Gastrocnemius medialis (tissue), 4 donors: Measurements from ENCODE around the gene CCDC39. TPM values are rescaled to one million over a fixed set of nuclear protein-coding genes. Genes with fewer than 3 reads are reported as not detected.

Source experiments
- ATAC-seq, 2 donors: fragments of 150-250 bp; one replicate each; pipeline ENCODE4 v1.9.1; 2016
- DNase-seq, 2 donors: peaks; one replicate each; pipeline ENCODE4 v3.0.0-alpha.2; 2019
- H3K27ac ChIP-seq, 4 donors: fragments of 200-600 bp; sonication (generic); 1 replicate in 1 of 4; 2 replicates in 3 of 4; pipeline ENCODE4 v1.5.1; 2016 to 2018; ENCODE audit warnings: mild to moderate bottlenecking in 2 of 4, moderate library complexity in 1 of 4
- H3K27me3 ChIP-seq, 3 donors: fragments of 200-600 bp; sonication (generic) in 2 of 3; 1 replicate in 1 of 3; 2 replicates in 2 of 3; pipeline versions ENCODE4 v1.5.1 to v1.6.0; 2016 to 2019; ENCODE audit warnings: mild to moderate bottlenecking in 1 of 3, moderate library complexity in 1 of 3
- H3K36me3 ChIP-seq, 2 donors: fragments of 200-600 bp; sonication (generic) in 1 of 2; one replicate each; pipeline ENCODE4 v1.5.1; 2017 to 2018
- H3K4me1 ChIP-seq, 2 donors: fragments of 200-600 bp; sonication (generic) in 1 of 2; one replicate each; pipeline ENCODE4 v1.5.1; 2016 to 2017; ENCODE audit warnings: mild to moderate bottlenecking in 2 of 2
- H3K4me3 ChIP-seq, 4 donors: fragments of 200-600 bp; sonication (generic) in 3 of 4; 1 replicate in 1 of 4; 2 replicates in 3 of 4; pipeline ENCODE4 v1.5.1; 2016 to 2019; ENCODE audit warnings: mild to moderate bottlenecking in 2 of 4
- H3K9me3 ChIP-seq, 3 donors: fragments of 200-600 bp; sonication (generic) in 2 of 3; 1 replicate in 1 of 3; 2 replicates in 2 of 3; pipeline ENCODE4 v1.5.1; 2016 to 2019
- CTCF ChIP-seq, 5 experiments: fragments of 450-650 bp in 3 of 5; fragments of 200-600 bp in 2 of 5; sonication (generic) in 2 of 5; IDR thresholded peaks in 4 of 5; conservative IDR thresholded peaks in 1 of 5; 1 replicate in 4 of 5; 2 replicates in 1 of 5; pipeline ENCODE4 v1.5.1; 2016 to 2019; ENCODE audit warnings: antibody characterized with exemption in 5 of 5, mild to moderate bottlenecking in 3 of 5, moderate library complexity in 3 of 5
- POLR2A ChIP-seq, 2 donors: fragments of 450-650 bp; IDR thresholded peaks; one replicate each; pipeline ENCODE4 v1.6.1; 2017; ENCODE audit warnings: antibody characterized with exemption in 2 of 2, mild to moderate bottlenecking in 2 of 2, moderate library complexity in 2 of 2
- in situ Hi-C, 4 donors: fragments of 200-750 bp; cut with MboI; loops; one replicate each; pipeline versions ENCODE4 v1.15.0 to v1.8.0; 2017; ENCODE audit warnings: low sequenced_read_pairs in 4 of 4
- intact Hi-C: fragments of 100-400 bp; cut with DNase I; formaldehyde crosslinking; loops from one replicate; pipeline ENCODE4 v1.15.1; 2023; ENCODE audit warnings: low total_unique reads
- total RNA-seq, 4 donors: library from RNA; depleted of rRNA; stranded (reverse); fragments of >200 nt; gene quantifications; one replicate each; pipeline versions ENCODE4 v1.1.0 to v1.2.3, GENCODE V29; 2016

Gene CCDC39
- total RNA-seq, 4 donors from 2014 or later, result 1.0 to 1.2 TPM; not detected in 2

- intact Hi-C loops (no loop called here), in situ Hi-C loops (no loop called here)
- Histone ChIP-seq H3K27me3 (no peaks in the 10 kb centered on the region), H3K27ac (no peak overlapping the region), H3K9me3 (no peaks in the 10 kb centered on the region), H3K4me1 (no peaks in the 10 kb centered on the region), H3K36me3 (no peaks in the 10 kb centered on the region), H3K4me3 (no peak overlapping the region)
- ATAC-seq (no peak), DNase-seq (no peak)
- TF ChIP-seq CTCF (IDR thresholded peaks at IDR 0.05 in 4 of 5, conservative IDR thresholded peaks at IDR 0.05 in 1 of 5) (no peak), POLR2A (IDR thresholded peaks at IDR 0.05) (no peak)
Observed at GRCh38 chr3:180571831-180572598, 107.3 kb downstream of the CCDC39 start.

GRCh38 chr3:180570238-180570637, 109.1 kb downstream of the CCDC39 start:
- in situ Hi-C loops (no loop called here), intact Hi-C loops (no loop called here)
- H3K4me3 ChIP-seq, result no peak overlapping the region
- DNase-seq, result no peak
- no peak for ATAC-seq
- H3K9me3 ChIP-seq, result no peaks in the 10 kb centered on the region
- H3K36me3 ChIP-seq, result no peaks in the 10 kb centered on the region
- no peaks in the 10 kb centered on the region for H3K4me1 ChIP-seq
- no peak for TF ChIP-seq CTCF (IDR thresholded peaks at IDR 0.05 in 4 of 5, conservative IDR thresholded peaks at IDR 0.05 in 1 of 5)
- TF ChIP-seq POLR2A (IDR thresholded peaks at IDR 0.05), result no peak
- H3K27me3 ChIP-seq, result no peaks in the 10 kb centered on the region
- no peak overlapping the region for H3K27ac ChIP-seq

DNA sequence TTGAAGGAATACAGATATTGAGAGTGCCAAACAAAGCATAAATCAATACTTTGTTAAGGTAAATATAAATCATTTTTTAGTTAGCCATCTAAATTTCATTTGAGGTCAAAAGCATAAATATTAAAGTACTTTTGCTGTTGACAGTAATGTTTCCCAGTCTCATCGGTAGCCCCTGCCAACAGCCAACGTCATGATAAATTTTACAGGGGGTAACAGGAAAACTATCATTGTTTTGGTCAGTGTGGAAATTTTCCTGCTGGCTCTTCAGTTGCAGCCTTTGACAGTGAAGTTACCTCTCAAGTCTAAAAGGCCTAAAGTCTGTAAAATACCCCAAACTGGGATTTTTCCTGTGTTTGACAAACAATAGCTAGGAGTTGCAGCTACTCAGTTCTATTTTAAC, 114.6 kb downstream of the CCDC39 start:
- no peaks in the 10 kb centered on the region for H3K27me3 ChIP-seq
- no peaks in the 10 kb centered on the region for H3K9me3 ChIP-seq
- TF ChIP-seq CTCF (IDR thresholded peaks at IDR 0.05 in 4 of 5, conservative IDR thresholded peaks at IDR 0.05 in 1 of 5), result no peak
- TF ChIP-seq POLR2A (IDR thresholded peaks at IDR 0.05), result no peak
- intact Hi-C loops (no loop called here), in situ Hi-C loops (no loop called here)
- DNase-seq, result peak; percentile 5 to 16
- no peaks in the 10 kb centered on the region for H3K36me3 ChIP-seq
- H3K4me3 ChIP-seq, result no peak overlapping the region
- H3K4me1 ChIP-seq, result no peaks in the 10 kb centered on the region
- no peak overlapping the region for H3K27ac ChIP-seq
- no peak for ATAC-seq

Other genes with a start within 250 kb of the CCDC39 start
- gene TTC14, start 77.3 kb downstream of the CCDC39 start, total RNA-seq, result 10 to 100 TPM in 1 of 4 donors, 1 to 10 TPM in 3; 5.3 to 14.0 (median 8.8) TPM
- gene FXR1, start 233.2 kb upstream of the CCDC39 start, total RNA-seq, result 100 to 1,000 TPM; 547 to 578 (median 571) TPM